H9 (cell line): ENCODE results near the gene SMTNL2. TPM values are rescaled to one million over a fixed set of nuclear protein-coding genes. Genes with fewer than 3 reads are reported as not detected.
"Not testable (repeated sequence)": the region's sequence is repeated elsewhere in the genome, so short reads cannot be mapped to it uniquely, and the experiment has no call there.

Source experiments
- DNase-seq: peaks from one replicate; pipeline ENCODE4 v3.0.0-alpha.2; 2017
- H2AFZ ChIP-seq: one replicate; pipeline ENCODE4 v1.6.1; 2013; ENCODE audit warnings: mild to moderate bottlenecking, low read length, control low read depth, moderate library complexity
- H2AK5ac ChIP-seq: 2 replicates; pipeline ENCODE4 v1.6.1; 2013; ENCODE audit warnings: low read length, control low read depth, mixed read lengths; ENCODE audit not compliant: insufficient read length
- H2BK120ac ChIP-seq: one replicate; pipeline ENCODE4 v1.6.1; 2013; ENCODE audit warnings: low read depth, mild to moderate bottlenecking, low read length, control low read depth, inconsistent platforms; ENCODE audit not compliant: poor library complexity, severe bottlenecking
- H2BK12ac ChIP-seq: 2 replicates; pipeline ENCODE4 v1.6.1; 2013; ENCODE audit warnings: low read length, control low read depth, mixed read lengths, low read depth; ENCODE audit not compliant: insufficient read length
- H2BK15ac ChIP-seq: 2 replicates; pipeline ENCODE4 v1.6.1; 2013; ENCODE audit warnings: low read depth, low read length, control low read depth
- H2BK20ac ChIP-seq: one replicate; pipeline ENCODE4 v1.6.1; 2013; ENCODE audit warnings: low read depth, mild to moderate bottlenecking, low read length, control low read depth, inconsistent platforms; ENCODE audit not compliant: poor library complexity, severe bottlenecking
- H2BK5ac ChIP-seq: 2 replicates; pipeline ENCODE4 v1.6.1; 2013; ENCODE audit warnings: low read length, control low read depth, mixed read lengths; ENCODE audit not compliant: insufficient read length
- H3K14ac ChIP-seq: 2 replicates; pipeline ENCODE4 v1.6.1; 2013; ENCODE audit warnings: low read length, control low read depth; ENCODE audit not compliant: insufficient read depth
- H3K18ac ChIP-seq: 2 replicates; pipeline ENCODE4 v1.6.1; 2013; ENCODE audit warnings: low read depth, mild to moderate bottlenecking, mixed read lengths, low read length, control low read depth; ENCODE audit not compliant: insufficient read length
- H3K23ac ChIP-seq: 2 replicates; pipeline ENCODE4 v1.6.1; 2013; ENCODE audit warnings: low read length, control low read depth, mixed read lengths, low read depth; ENCODE audit not compliant: insufficient read length
- H3K23me2 ChIP-seq: 2 replicates; pipeline ENCODE4 v1.6.1; 2013; ENCODE audit warnings: low read depth, mild to moderate bottlenecking, mixed read lengths, low read length, control low read depth; ENCODE audit not compliant: insufficient read length, poor library complexity, severe bottlenecking
- H3K27ac ChIP-seq: 2 replicates; pipeline ENCODE4 v1.5.1; 2013; ENCODE audit warnings: low read length, control low read depth, mixed read lengths, low read depth; ENCODE audit not compliant: insufficient read length
- H3K27me3 ChIP-seq: 2 replicates; pipeline ENCODE4 v1.6.1; 2013; ENCODE audit warnings: low read length, control low read depth, inconsistent platforms; ENCODE audit not compliant: insufficient read depth
- H3K4ac ChIP-seq: 2 replicates; pipeline ENCODE4 v1.6.1; 2013; ENCODE audit warnings: low read depth, mild to moderate bottlenecking, control low read depth, inconsistent platforms, low read length, moderate library complexity
- H3K4me1 ChIP-seq: 2 replicates; pipeline ENCODE4 v1.6.1; 2013; ENCODE audit warnings: low read length, control low read depth, inconsistent platforms; ENCODE audit not compliant: insufficient read depth
- H3K4me2 ChIP-seq: 2 replicates; pipeline ENCODE4 v1.6.1; 2013; ENCODE audit warnings: low read length, control low read depth, mixed read lengths; ENCODE audit not compliant: insufficient read length, insufficient read depth
- H3K56ac ChIP-seq: 2 replicates; pipeline ENCODE4 v1.6.1; 2013; ENCODE audit warnings: low read depth, mild to moderate bottlenecking, mixed read lengths, low read length, control low read depth; ENCODE audit not compliant: insufficient read length
- H3K79me1 ChIP-seq: 2 replicates; pipeline ENCODE4 v1.6.1; 2013; ENCODE audit warnings: low read depth, mild to moderate bottlenecking, moderate library complexity, low read length, control low read depth, inconsistent platforms; ENCODE audit not compliant: insufficient read depth, poor library complexity, severe bottlenecking
- H3K79me2 ChIP-seq: 2 replicates; pipeline ENCODE4 v1.6.1; 2013; ENCODE audit warnings: low read length, control low read depth, inconsistent platforms; ENCODE audit not compliant: insufficient read depth
- H3K9ac ChIP-seq: 2 replicates; pipeline ENCODE4 v1.6.1; 2013; ENCODE audit warnings: low read length, control low read depth, mixed read lengths; ENCODE audit not compliant: insufficient read length; ENCODE audit errors: extremely low read depth
- H3K9me3 ChIP-seq: one replicate; pipeline ENCODE4 v1.6.1; 2013; ENCODE audit warnings: low read depth, low read length, inconsistent platforms; ENCODE audit not compliant: control insufficient read depth
- H3T11ph ChIP-seq: one replicate; pipeline ENCODE4 v1.6.1; 2013; ENCODE audit warnings: mild to moderate bottlenecking, low read length, control low read depth, inconsistent platforms
- H4K20me1 ChIP-seq: one replicate; pipeline ENCODE4 v1.6.1; 2013; ENCODE audit not compliant: control insufficient read depth, insufficient read length, insufficient read depth
- H4K5ac ChIP-seq: 2 replicates; pipeline ENCODE4 v1.6.1; 2013; ENCODE audit warnings: low read depth, mild to moderate bottlenecking, mixed read lengths, low read length, control low read depth; ENCODE audit not compliant: insufficient read length
- H4K8ac ChIP-seq: replicated peaks from 2 replicates; pipeline ENCODE4 v1.6.1; 2013; ENCODE audit warnings: low read length, control low read depth, mixed read lengths, low read depth; ENCODE audit not compliant: insufficient read length
- H4K91ac ChIP-seq: 2 replicates; pipeline ENCODE4 v1.6.1; 2013; ENCODE audit warnings: low read depth, mild to moderate bottlenecking, moderate library complexity, mixed read lengths, low read length, control low read depth; ENCODE audit not compliant: insufficient read length
- H3K27ac Mint-ChIP-seq, 3 experiments: 2 replicates in 2 of 3; 3 replicates in 1 of 3; pipeline ENCODE4 v1.8.0; 2020 to 2021; ENCODE audit warnings: mixed read lengths in 3 of 3, mild to moderate bottlenecking in 1 of 3, moderate library complexity in 1 of 3
- H3K27me3 Mint-ChIP-seq: 2 replicates; pipeline ENCODE4 v1.8.0; 2021; ENCODE audit warnings: low read depth, mild to moderate bottlenecking, moderate library complexity, mixed read lengths
- H3K36me3 Mint-ChIP-seq, 3 experiments: 2 replicates in 2 of 3; 3 replicates in 1 of 3; pipeline ENCODE4 v1.8.0; 2020 to 2021; ENCODE audit warnings: low read depth in 3 of 3, mixed read lengths in 3 of 3; ENCODE audit not compliant: insufficient read depth in 1 of 3
- H3K4me1 Mint-ChIP-seq, 2 experiments: 2 replicates each; pipeline ENCODE4 v1.8.0; 2020; ENCODE audit warnings: mixed read lengths in 2 of 2
- H3K4me3 Mint-ChIP-seq, 2 experiments: 2 replicates in 1 of 2; 3 replicates in 1 of 2; pipeline ENCODE4 v1.8.0; 2020 to 2021; ENCODE audit warnings: mild to moderate bottlenecking in 2 of 2, mixed read lengths in 2 of 2, moderate library complexity in 1 of 2
- H3K9me3 Mint-ChIP-seq, 2 experiments: 2 replicates in 1 of 2; 3 replicates in 1 of 2; pipeline ENCODE4 v1.8.0; 2020; ENCODE audit warnings: mild to moderate bottlenecking in 2 of 2, mixed read lengths in 2 of 2, moderate library complexity in 1 of 2
- CTCF ChIP-seq: fragments of 200-600 bp; sonication (generic); conservative IDR thresholded peaks from 3 replicates; pipeline ENCODE4 v1.8.0; 2021; ENCODE audit warnings: antibody characterized with exemption, mild to moderate bottlenecking
- WGBS: extraction: QIAGEN DNeasy Blood & Tissue Kit; methylation state at CpG from one replicate; pipeline ENCODE4 v1.1.7; 2013; ENCODE audit warnings: missing lambda C conversion rate, low lambda C conversion rate, mixed read lengths; ENCODE audit not compliant: insufficient read length; ENCODE audit errors: extremely low coverage; 5-methylcytosine and 5-hydroxymethylcytosine counted together
- total RNA-seq: library from RNA; stranded (reverse); gene quantifications from 2 replicates; pipeline ENCODE4 v1.2.1, GENCODE V29; 2021

SMTNL2 gene
- total RNA-seq, 1 experiment from 2014 or later, result 0.77 TPM

GRCh38 chr17:4636474-4637100 is 52.3 kb downstream of the SMTNL2 start:
- Histone ChIP-seq H2BK12ac (no peak overlapping the region), H3K4ac (no peak overlapping the region), H3K23me2 (peaks cover 11% of the 10 kb centered on the region), H3K9ac (no peak overlapping the region), H3K27ac (no peak overlapping the region), H2BK120ac (no peak overlapping the region), H3K27me3 (peaks cover 15% of the 10 kb centered on the region; the same call in 1 of the 2 replicates), H4K5ac (no peak overlapping the region), H3K4me2 (no peak overlapping the region), H3K56ac (no peak overlapping the region), H3K79me1 (no peaks in the 10 kb centered on the region), H3K79me2 (no peaks in the 10 kb centered on the region), H3K18ac (no peak overlapping the region), H2BK15ac (no peak overlapping the region), H2BK20ac (no peak overlapping the region), H3K23ac (no peak overlapping the region), H4K20me1 (no peaks in the 10 kb centered on the region), H2BK5ac (no peak overlapping the region), H3K9me3 (no peaks in the 10 kb centered on the region), H4K91ac (no peak overlapping the region), H2AFZ (no peak overlapping the region), H4K8ac (no peak overlapping the region), H2AK5ac (no peak overlapping the region), H3T11ph (no peak overlapping the region), H3K14ac (no peak overlapping the region), H3K4me1 (peaks cover 3% of the 10 kb centered on the region; the same call in 1 of the 2 replicates)
- peak overlapping the region in 1 of 2 experiments; percentile 28; a peak in 3 of 5 replicates for H3K4me3 Mint-ChIP-seq
- peaks cover 0 to 6% of the 10 kb centered on the region in 2 experiments; a peak in 2 of 5 replicates for H3K9me3 Mint-ChIP-seq
- no peak for TF ChIP-seq CTCF
- H3K27ac Mint-ChIP-seq, result no peak overlapping the region
- peaks cover 44 to 52% of the 10 kb centered on the region in 2 experiments for H3K4me1 Mint-ChIP-seq
- H3K27me3 Mint-ChIP-seq, result peaks cover 76% of the 10 kb centered on the region
- no peak for DNase-seq
- WGBS, result no CpG with 5 or more reads among the region's 12 CpGs
- peaks cover 0 to 6% (median 0%) of the 10 kb centered on the region in 3 experiments; a peak in 2 of 7 replicates for H3K36me3 Mint-ChIP-seq

- H3K27ac ChIP-seq, H3K79me2 ChIP-seq, H4K91ac ChIP-seq, H2BK15ac ChIP-seq, H2AK5ac ChIP-seq, H3K9me3 ChIP-seq, H4K8ac ChIP-seq, H3K56ac ChIP-seq, H3K23ac ChIP-seq, H3K4me1 ChIP-seq, H3K36me3 Mint-ChIP-seq, H2BK12ac ChIP-seq, DNase-seq, H4K20me1 ChIP-seq, H3K9me3 Mint-ChIP-seq, H3T11ph ChIP-seq, H2BK5ac ChIP-seq, H3K18ac ChIP-seq, H2BK20ac ChIP-seq, H3K4ac ChIP-seq, H3K9ac ChIP-seq, H3K27ac Mint-ChIP-seq, H3K14ac ChIP-seq, H3K79me1 ChIP-seq, H2BK120ac ChIP-seq, H4K5ac ChIP-seq, H2AFZ ChIP-seq: not testable (repeated sequence)
- Histone ChIP-seq H3K27me3 (peaks cover 30% of the 10 kb centered on the region; the same call in 1 of the 2 replicates), H3K23me2 (peaks cover 14% of the 10 kb centered on the region), H3K4me2 (peak overlapping the region; percentile 9)
- peaks cover 38 to 52% of the 10 kb centered on the region in 2 experiments for H3K4me1 Mint-ChIP-seq
- H3K4me3 Mint-ChIP-seq, result peak overlapping the region in 1 of 2 experiments; percentile 77; a peak in 4 of 5 replicates
- WGBS, result no CpG with 5 or more reads among the region's 8 CpGs
- H3K27me3 Mint-ChIP-seq, result peaks cover 86% of the 10 kb centered on the region
Measured at GRCh38 chr17:4638766-4639165, 54.4 kb downstream of the SMTNL2 start.
